RWPE1 (cell line): ENCODE results near the gene PTPRN2.
"Not testable (repeated sequence)": the region's sequence is repeated elsewhere in the genome, so short reads cannot be mapped to it uniquely, and the experiment has no call there.

Experiments used
- CTCF ChIA-PET: fragments of 350-600 bp; sonication (Branson Sonifier 250); formaldehyde crosslinking; extraction: SDS; loops from one replicate; lab custom pipeline; 2021; lab: Yijun Ruan, JAX
- POLR2A ChIA-PET: fragments of 400-600 bp; formaldehyde crosslinking; extraction: SDS; loops from one replicate; lab custom pipeline; 2020; ENCODE audit warnings: antibody characterized with exemption; ENCODE audit not compliant: low non-redundant PET; lab: Yijun Ruan, JAX
- DNase-seq: peaks from one replicate; pipeline ENCODE4 v3.0.0; 2012; ENCODE audit warnings: low spot score
- H3K27ac ChIP-seq: fragments of 450-650 bp; 2 replicates; pipeline ENCODE4 v1.5.1; 2017
- TF ChIP-seq, protein P1 (sequence below): fragments of 450-650 bp; conservative IDR thresholded peaks from 2 replicates; pipeline ENCODE4 v1.5.1; 2017; ENCODE audit warnings: low read depth, mild to moderate bottlenecking

PTPRN2 gene

DNA sequence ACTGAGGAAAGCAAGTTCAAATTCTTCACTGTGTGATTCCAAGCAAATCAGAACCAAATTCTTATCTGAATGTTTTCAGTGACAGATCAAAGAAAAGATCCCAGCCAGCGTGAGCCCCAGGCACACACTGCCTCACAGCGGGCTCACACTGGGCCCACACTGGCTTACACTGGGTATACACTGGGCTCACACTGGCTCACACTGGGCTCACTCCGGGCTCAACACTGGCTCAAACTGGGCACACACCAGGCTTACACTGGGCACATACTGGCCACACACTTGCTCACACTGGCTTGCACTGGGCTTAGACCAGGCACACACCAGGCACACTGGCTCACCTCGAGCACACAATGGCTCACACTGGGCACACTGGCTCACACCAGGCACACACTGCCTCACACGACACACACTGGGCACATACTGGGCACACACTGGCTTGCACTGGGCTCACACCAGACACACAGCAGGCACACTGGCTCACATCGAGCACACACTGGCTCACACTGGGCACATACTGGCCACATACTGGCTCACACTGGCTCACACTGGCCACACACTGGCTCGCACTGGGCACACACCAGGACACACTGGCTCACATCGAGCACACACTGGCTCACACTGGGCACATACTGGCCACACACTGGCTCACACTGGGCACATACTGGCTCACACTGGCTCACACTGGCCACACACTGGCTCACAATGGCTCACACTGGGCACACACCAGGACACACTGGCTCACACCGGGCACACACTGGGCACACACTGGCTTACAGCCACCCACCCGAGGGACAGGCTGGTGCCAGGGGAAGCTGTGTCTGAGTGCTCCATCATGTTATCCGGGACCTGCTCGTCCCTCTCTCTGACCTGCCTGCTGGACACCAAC, 156.3 kb downstream of the PTPRN2 start:
- peak overlapping the region; percentile 62 for H3K27ac ChIP-seq
- ChIA-PET POLR2A (no interaction called here), CTCF (no interaction called here)
- TF ChIP-seq, protein P1, sequence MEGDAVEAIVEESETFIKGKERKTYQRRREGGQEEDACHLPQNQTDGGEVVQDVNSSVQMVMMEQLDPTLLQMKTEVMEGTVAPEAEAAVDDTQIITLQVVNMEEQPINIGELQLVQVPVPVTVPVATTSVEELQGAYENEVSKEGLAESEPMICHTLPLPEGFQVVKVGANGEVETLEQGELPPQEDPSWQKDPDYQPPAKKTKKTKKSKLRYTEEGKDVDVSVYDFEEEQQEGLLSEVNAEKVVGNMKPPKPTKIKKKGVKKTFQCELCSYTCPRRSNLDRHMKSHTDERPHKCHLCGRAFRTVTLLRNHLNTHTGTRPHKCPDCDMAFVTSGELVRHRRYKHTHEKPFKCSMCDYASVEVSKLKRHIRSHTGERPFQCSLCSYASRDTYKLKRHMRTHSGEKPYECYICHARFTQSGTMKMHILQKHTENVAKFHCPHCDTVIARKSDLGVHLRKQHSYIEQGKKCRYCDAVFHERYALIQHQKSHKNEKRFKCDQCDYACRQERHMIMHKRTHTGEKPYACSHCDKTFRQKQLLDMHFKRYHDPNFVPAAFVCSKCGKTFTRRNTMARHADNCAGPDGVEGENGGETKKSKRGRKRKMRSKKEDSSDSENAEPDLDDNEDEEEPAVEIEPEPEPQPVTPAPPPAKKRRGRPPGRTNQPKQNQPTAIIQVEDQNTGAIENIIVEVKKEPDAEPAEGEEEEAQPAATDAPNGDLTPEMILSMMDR, result no peak
- no peak for DNase-seq

DNA sequence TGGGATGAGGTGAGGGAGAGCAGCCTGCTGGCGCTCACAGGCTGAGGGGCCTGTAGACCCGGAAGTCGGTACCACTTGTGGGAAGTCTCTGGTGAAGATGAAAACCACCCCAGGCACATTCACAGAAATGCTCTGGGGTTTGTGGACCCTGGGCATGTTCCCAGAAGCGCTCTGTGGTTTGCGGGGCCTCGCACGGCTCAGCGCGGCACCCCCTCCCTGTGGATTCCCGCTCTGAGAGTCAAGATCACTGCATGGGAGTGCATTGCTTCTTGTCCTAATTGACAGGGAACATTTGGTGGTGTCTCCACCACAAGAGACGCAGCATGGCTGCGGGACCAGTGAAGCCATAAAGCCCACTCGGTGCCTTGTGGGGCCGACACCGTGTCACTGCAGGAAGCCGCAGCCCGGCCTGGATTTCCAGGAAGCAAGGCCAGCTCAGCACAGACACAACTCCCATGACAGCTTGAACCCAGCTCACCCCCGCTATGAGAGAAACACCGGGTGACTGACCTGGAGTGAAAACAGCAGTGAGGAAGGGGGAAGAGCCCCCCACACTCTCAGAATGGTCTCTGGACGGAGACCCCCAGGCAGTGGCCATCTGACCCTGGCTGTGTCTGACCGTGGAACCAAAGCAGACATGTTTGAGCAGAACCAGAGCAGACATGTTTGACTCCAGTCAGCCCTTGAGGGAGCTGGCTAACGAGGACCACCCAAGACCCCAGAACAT, 157.2 kb downstream of the PTPRN2 start:
- POLR2A ChIA-PET, result no interaction called here
- H3K27ac ChIP-seq, result 0 out of 2 replicates have a peak overlapping the region, but pooled peaks have one; percentile 12
- TF ChIP-seq, protein P1, result no peak
- DNase-seq, result no peak
- CTCF ChIA-PET, result no interaction called here

- DNase-seq, result no peak
- CTCF ChIA-PET, result interaction anchor here (0.6 kb wide), 1 partner anchor 21 kb away, joined by 3 read pairs; no protein-coding TSS in a partner anchor
- POLR2A ChIA-PET, result no interaction called here
- TF ChIP-seq, protein P1, result no peak
- H3K27ac ChIP-seq, result no peak overlapping the region
These were observed 158.5 kb downstream of the PTPRN2 start for GRCh38 chr7:158428837-158429753.

DNA sequence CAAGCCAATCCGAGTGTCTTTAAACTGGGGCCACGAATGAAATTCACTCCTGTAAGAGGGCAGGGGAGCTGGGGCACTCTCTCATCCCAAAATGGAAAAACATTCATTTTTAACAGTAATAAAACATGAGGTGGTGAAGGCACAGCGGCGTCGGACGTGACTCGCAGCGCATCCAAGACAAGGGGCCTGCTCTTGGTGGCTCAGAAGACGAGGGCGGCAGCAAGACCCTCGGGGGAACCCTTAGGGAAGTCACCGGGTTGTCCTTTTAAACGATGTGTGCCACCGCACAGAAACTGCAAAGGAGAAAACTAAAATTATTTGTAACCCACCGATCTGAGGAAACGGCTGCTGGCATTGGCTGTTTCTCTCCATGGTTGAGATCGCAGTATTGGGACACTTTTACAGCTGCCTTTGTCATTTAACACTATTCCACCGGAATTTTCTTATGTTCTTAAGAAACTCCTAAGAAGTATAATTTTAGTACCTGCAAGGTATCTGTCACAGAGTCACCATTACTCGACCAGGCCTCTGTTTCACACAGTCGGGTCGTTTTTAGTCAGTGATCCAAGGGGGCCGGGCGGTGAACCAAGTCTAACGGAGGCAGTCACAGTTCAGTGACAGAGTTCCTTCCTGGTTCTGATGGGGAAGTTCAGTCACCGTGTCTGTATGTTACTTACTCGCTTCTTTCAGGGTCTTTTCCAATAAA, 159.3 kb downstream of the PTPRN2 start:
- no peak overlapping the region for H3K27ac ChIP-seq
- ChIA-PET CTCF (interaction anchor here (0.6 kb wide), 1 partner anchor 21 kb away, joined by 3 read pairs; no protein-coding TSS in a partner anchor), POLR2A (no interaction called here)
- DNase-seq, result no peak
- TF ChIP-seq, protein P1, result no peak

GRCh38 chr7:158425676-158426075, 161.9 kb downstream of the PTPRN2 start:
- DNase-seq, CTCF ChIA-PET, H3K27ac ChIP-seq, POLR2A ChIA-PET: not testable (repeated sequence)

GRCh38 chr7:158424531-158424930, 163.1 kb downstream of the PTPRN2 start:
- DNase-seq, result no peak
- no peak overlapping the region for H3K27ac ChIP-seq
- POLR2A ChIA-PET, result no interaction called here
- TF ChIP-seq, protein P1, result no peak
- CTCF ChIA-PET, result no interaction called here
